Panc1 (cell line): ENCODE measurements around the gene PRKCZ. TPM values are rescaled to one million over a fixed set of nuclear protein-coding genes. Genes with fewer than 3 reads are reported as not detected.

Experiments
- ATAC-seq: fragments of 200-7000 bp; cut with Tn5 transposase; 2 replicates; pipeline ENCODE4 v1.9.1; 2020; ENCODE audit warnings: mild to moderate bottlenecking, moderate library complexity
- BruUV-seq: library from RNA; stranded (reverse); fragments of 400-500 nt; replicated peaks from 2 replicates; lab custom pipeline; 2021; lab: Mats Ljungman, UMichigan
- CTCF ChIA-PET: fragments of 300-600 bp; sonication (Branson Sonifier 250); formaldehyde crosslinking; loops from one replicate; lab custom pipeline; 2022; ENCODE audit warnings: antibody characterized with exemption; lab: Charles Lee
- POLR2A ChIA-PET: fragments of 300-600 bp; sonication (Branson Sonifier 250); formaldehyde crosslinking; loops from one replicate; lab custom pipeline; 2022; ENCODE audit warnings: antibody characterized with exemption; lab: Charles Lee
- DNase-seq: peaks from one replicate; pipeline ENCODE4 v3.0.0-alpha.2; 2010; ENCODE audit warnings: low read depth, low spot score
- H3K27ac ChIP-seq: 2 replicates; pipeline ENCODE4 v1.5.1; 2011; ENCODE audit warnings: mild to moderate bottlenecking, low read length, inconsistent platforms
- H3K27me3 ChIP-seq: fragments of 200-500 bp; sonication (Bioruptor generic); 2 replicates; pipeline ENCODE4 v1.6.0; 2014; ENCODE audit warnings: low read length, inconsistent platforms; ENCODE audit not compliant: control insufficient read depth, insufficient read depth
- H3K36me3 ChIP-seq: fragments of 200-500 bp; sonication (Bioruptor generic); 2 replicates; pipeline ENCODE4 v1.5.1; 2014; ENCODE audit warnings: inconsistent platforms, mild to moderate bottlenecking, low read length, moderate library complexity; ENCODE audit not compliant: control insufficient read depth, insufficient read depth
- H3K4me1 ChIP-seq: 2 replicates; pipeline ENCODE4 v1.5.1; 2011; ENCODE audit warnings: inconsistent platforms, mild to moderate bottlenecking, low read length, moderate library complexity; ENCODE audit not compliant: control insufficient read depth, insufficient read depth
- H3K4me3 ChIP-seq, 2 experiments: 2 replicates each; pipeline ENCODE4 v1.5.1; 2011 to 2012; ENCODE audit warnings: low read depth in 2 of 2, low read length in 2 of 2, mild to moderate bottlenecking in 2 of 2, inconsistent platforms in 1 of 2, moderate library complexity in 1 of 2
- H3K9me3 ChIP-seq: fragments of 200-500 bp; sonication (Bioruptor generic); 2 replicates; pipeline ENCODE4 v1.5.1; 2014; ENCODE audit warnings: low read depth, mild to moderate bottlenecking, inconsistent platforms, low read length, moderate library complexity; ENCODE audit not compliant: control insufficient read depth, insufficient read depth
- CTCF ChIP-seq: fragments of 450-650 bp; IDR thresholded peaks from 2 replicates; pipeline ENCODE4 v1.5.1; 2017; ENCODE audit warnings: mild to moderate bottlenecking
- POLR2AphosphoS5 ChIP-seq: IDR thresholded peaks from 2 replicates; pipeline ENCODE4 v1.6.1; 2012; ENCODE audit warnings: mild to moderate bottlenecking, low read depth, low read length, moderate library complexity
- SIN3A ChIP-seq: IDR thresholded peaks from 2 replicates; pipeline ENCODE4 v1.6.1; 2012; ENCODE audit warnings: low read depth, mild to moderate bottlenecking, low read length, moderate library complexity, borderline replicate concordance; ENCODE audit not compliant: insufficient read depth
- TCF7L2 ChIP-seq: IDR thresholded peaks from 2 replicates; pipeline ENCODE4 v1.6.1; 2011; ENCODE audit warnings: mild to moderate bottlenecking, low read depth, low read length, inconsistent platforms
- in situ Hi-C: cut with HindIII; loops from 2 replicates; pipeline ENCODE4 v1.10.0; 2016; ENCODE audit warnings: low sequenced_read_pairs, low pct_unique_long_range_greater_than_20kb
- intact Hi-C: fragments of 100-400 bp; cut with micrococcal nuclease; formaldehyde crosslinking; loops from one replicate; pipeline ENCODE4 v1.10.0; 2022; ENCODE audit not compliant: unreplicated experiment
- total RNA-seq: library from RNA; stranded (reverse); gene quantifications from one replicate; pipeline ENCODE4 v1.2.1, GENCODE V29; 2021; ENCODE audit not compliant: unreplicated experiment
- TF ChIP-seq, protein P1 (sequence below), 2 experiments: IDR thresholded peaks; 2 replicates each; pipeline ENCODE4 v1.6.1; 2011 to 2012; ENCODE audit warnings: low read depth in 2 of 2, control low read depth in 1 of 2, low read length in 1 of 2, mild to moderate bottlenecking in 1 of 2, moderate library complexity in 1 of 2; ENCODE audit not compliant: insufficient read depth in 1 of 2

Gene PRKCZ
- total RNA-seq, 1 experiment from 2014 or later = 26.7 TPM

DNA sequence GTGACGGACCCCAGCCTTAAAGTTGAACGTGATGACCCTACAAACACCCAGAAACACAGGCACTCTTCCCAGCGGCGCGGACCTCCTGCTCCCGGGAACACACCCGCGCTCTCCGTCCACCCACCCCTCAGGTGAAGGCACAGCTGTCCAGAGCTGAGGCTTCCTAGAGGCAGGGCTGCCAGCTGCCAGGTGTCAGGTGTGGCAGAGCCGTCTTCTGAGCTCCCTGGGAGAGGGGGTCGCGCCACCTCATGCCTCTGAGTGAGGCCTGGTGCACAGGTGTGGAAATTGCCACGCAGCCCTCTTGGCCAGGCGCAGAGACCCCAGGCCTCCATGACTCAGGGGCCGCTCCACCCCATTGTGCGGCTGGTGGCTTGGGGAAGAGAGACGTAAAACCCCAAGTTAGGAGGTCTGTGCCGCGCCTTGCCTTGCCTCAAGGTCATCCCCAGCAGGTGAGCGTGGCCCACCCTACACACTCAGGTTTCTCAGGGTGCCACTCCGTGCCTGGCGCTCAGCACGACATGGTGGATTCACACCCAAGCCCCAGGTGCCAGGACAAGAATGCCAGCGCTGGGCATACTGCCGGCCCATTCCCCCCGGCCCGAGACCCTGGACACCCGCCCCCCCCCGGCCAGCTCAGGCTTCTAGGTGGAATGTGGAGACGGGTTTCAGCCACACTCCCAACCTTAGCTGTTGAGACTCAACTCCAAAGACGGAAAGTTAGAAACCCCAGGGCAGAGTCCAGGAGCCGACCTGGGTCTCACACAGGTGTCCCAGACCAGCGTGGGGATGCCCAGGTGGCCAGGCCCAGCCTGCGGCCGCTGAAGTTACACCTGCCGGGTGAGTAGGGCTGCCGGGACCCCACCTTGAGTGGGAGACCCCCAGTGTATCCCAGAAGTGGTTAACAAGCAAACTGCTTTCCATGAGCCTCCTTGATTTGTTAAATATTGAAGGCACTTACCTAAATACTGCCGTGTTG, 136.0 kb downstream of the PRKCZ start:
- Histone ChIP-seq H3K4me1 (peaks cover 12% of the 10 kb centered on the region), H3K9me3 (no peaks in the 10 kb centered on the region), H3K4me3 (no peak overlapping the region), H3K27me3 (no peaks in the 10 kb centered on the region), H3K27ac (no peak overlapping the region), H3K36me3 (no peaks in the 10 kb centered on the region)
- ChIA-PET POLR2A (no interaction called here), CTCF (no interaction called here)
- DNase-seq (no peak), ATAC-seq (no peak)
- in situ Hi-C loops = no loop called here
- no peak for TF ChIP-seq CTCF
- TF ChIP-seq TCF7L2 = no peak
- TF ChIP-seq, protein P1, sequence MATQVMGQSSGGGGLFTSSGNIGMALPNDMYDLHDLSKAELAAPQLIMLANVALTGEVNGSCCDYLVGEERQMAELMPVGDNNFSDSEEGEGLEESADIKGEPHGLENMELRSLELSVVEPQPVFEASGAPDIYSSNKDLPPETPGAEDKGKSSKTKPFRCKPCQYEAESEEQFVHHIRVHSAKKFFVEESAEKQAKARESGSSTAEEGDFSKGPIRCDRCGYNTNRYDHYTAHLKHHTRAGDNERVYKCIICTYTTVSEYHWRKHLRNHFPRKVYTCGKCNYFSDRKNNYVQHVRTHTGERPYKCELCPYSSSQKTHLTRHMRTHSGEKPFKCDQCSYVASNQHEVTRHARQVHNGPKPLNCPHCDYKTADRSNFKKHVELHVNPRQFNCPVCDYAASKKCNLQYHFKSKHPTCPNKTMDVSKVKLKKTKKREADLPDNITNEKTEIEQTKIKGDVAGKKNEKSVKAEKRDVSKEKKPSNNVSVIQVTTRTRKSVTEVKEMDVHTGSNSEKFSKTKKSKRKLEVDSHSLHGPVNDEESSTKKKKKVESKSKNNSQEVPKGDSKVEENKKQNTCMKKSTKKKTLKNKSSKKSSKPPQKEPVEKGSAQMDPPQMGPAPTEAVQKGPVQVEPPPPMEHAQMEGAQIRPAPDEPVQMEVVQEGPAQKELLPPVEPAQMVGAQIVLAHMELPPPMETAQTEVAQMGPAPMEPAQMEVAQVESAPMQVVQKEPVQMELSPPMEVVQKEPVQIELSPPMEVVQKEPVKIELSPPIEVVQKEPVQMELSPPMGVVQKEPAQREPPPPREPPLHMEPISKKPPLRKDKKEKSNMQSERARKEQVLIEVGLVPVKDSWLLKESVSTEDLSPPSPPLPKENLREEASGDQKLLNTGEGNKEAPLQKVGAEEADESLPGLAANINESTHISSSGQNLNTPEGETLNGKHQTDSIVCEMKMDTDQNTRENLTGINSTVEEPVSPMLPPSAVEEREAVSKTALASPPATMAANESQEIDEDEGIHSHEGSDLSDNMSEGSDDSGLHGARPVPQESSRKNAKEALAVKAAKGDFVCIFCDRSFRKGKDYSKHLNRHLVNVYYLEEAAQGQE (IDR thresholded peaks at IDR 0.05; ENCODE audit: insufficient read depth in 1 of 2, low read depth in 2 of 2, low read length in 1 of 2) = no peak
- TF ChIP-seq POLR2AphosphoS5 = no peak
- no peak for TF ChIP-seq SIN3A
- no TSS peak for BruUV-seq
- intact Hi-C loops = no loop called here

GRCh38 chr1:2186901-2187300, 136.7 kb downstream of the PRKCZ start:
- ChIA-PET POLR2A (no interaction called here), CTCF (no interaction called here)
- no peak for ATAC-seq

More at GRCh38 chr1:2186901-2187300, 136.7 kb downstream of the PRKCZ start:
- H3K4me3 ChIP-seq = no peak overlapping the region
- no peak overlapping the region for H3K27ac ChIP-seq
- intact Hi-C loops (no loop called here), in situ Hi-C loops (no loop called here)
- no TSS peak for BruUV-seq
- DNase-seq = no peak
- peaks cover 16% of the 10 kb centered on the region for H3K4me1 ChIP-seq
- H3K9me3 ChIP-seq = no peaks in the 10 kb centered on the region
- H3K36me3 ChIP-seq = no peaks in the 10 kb centered on the region
- no peaks in the 10 kb centered on the region for H3K27me3 ChIP-seq
- TF ChIP-seq CTCF (no peak), POLR2AphosphoS5 (no peak), TCF7L2 (no peak), SIN3A (no peak)
- TF ChIP-seq, protein P1 (IDR thresholded peaks at IDR 0.05; ENCODE audit: insufficient read depth in 1 of 2, low read depth in 2 of 2, low read length in 1 of 2) = no peak
